ENCODE results near the gene BHLHE40. TPM values are rescaled to one million over a fixed set of nuclear protein-coding genes. Genes with fewer than 3 reads are reported as not detected.
A peak's percentile ranks its signal among the peaks of the same experiment; 100 is the strongest.

The BHLHE40 gene
- total RNA-seq, 3 donors from 2014 or later = 13.8 to 177 (median 135) TPM

GRCh38 chr3:4986175-4986781 lies 7.0 kb downstream of the BHLHE40 start:
- Histone ChIP-seq H3K4me3 (peak overlapping the region; percentile 37 to 63 (median 48)), H3K9me3 (no peaks in the 10 kb centered on the region), H3K27me3 (no peaks in the 10 kb centered on the region), H3K27ac (peak overlapping the region; percentile 97 to 100), H3K4me1 (peaks cover 23 to 42% of the 10 kb centered on the region in 2 donors), H3K36me3 (no peaks in the 10 kb centered on the region)
- intact Hi-C loops (cut with DNase I; ENCODE audit: low total_unique reads) = no loop called here
- TF ChIP-seq POLR2A (IDR thresholded peaks at IDR 0.05) (no peak), CTCF (IDR thresholded peaks at IDR 0.05) (no peak), POLR2AphosphoS5 (IDR thresholded peaks at IDR 0.05) (no peak)
- DNase-seq (ENCODE audit: low spot score in 2 of 2) = no peak

GRCh38 chr3:4986782-4987537 lies 7.7 kb downstream of the BHLHE40 start:
- H3K36me3 ChIP-seq = no peaks in the 10 kb centered on the region
- TF ChIP-seq POLR2AphosphoS5 (IDR thresholded peaks at IDR 0.05) (peak; percentile 94 to 99 (median 99)), POLR2A (IDR thresholded peaks at IDR 0.05) (no peak)
- H3K4me3 ChIP-seq = peak overlapping the region; percentile 37 to 63 (median 48)
- peaks cover 23 to 40% of the 10 kb centered on the region in 2 donors for H3K4me1 ChIP-seq
- no peaks in the 10 kb centered on the region for H3K9me3 ChIP-seq
- H3K27ac ChIP-seq = peak overlapping the region; percentile 97 to 100
- intact Hi-C loops (cut with DNase I; ENCODE audit: low total_unique reads) = no loop called here
- peak; percentile 96 to 98 for DNase-seq (ENCODE audit: low spot score in 2 of 2)
- H3K27me3 ChIP-seq = no peaks in the 10 kb centered on the region

GRCh38 chr3:4987538-4988296 lies 8.5 kb downstream of the BHLHE40 start:
- intact Hi-C loops (cut with DNase I; ENCODE audit: low total_unique reads) = no loop called here
- TF ChIP-seq POLR2AphosphoS5 (IDR thresholded peaks at IDR 0.05) (no peak), POLR2A (IDR thresholded peaks at IDR 0.05) (no peak), CTCF (IDR thresholded peaks at IDR 0.05) (no peak)
- H3K27me3 ChIP-seq = no peaks in the 10 kb centered on the region
- peak overlapping the region in 1 of 3 donors; percentile 48 for H3K4me3 ChIP-seq
- H3K9me3 ChIP-seq = no peaks in the 10 kb centered on the region
- H3K36me3 ChIP-seq = no peaks in the 10 kb centered on the region
- peaks cover 23 to 33% of the 10 kb centered on the region in 2 donors for H3K4me1 ChIP-seq
- H3K27ac ChIP-seq = peak overlapping the region; percentile 97 to 100
- no peak for DNase-seq (ENCODE audit: low spot score in 2 of 2)

GRCh38 chr3:4988983-4989834 lies 10.0 kb downstream of the BHLHE40 start:
- no peaks in the 10 kb centered on the region for H3K36me3 ChIP-seq
- no peak for TF ChIP-seq POLR2AphosphoS5 (IDR thresholded peaks at IDR 0.05)
- TF ChIP-seq POLR2A (IDR thresholded peaks at IDR 0.05) = no peak
- TF ChIP-seq CTCF (IDR thresholded peaks at IDR 0.05) = no peak
- DNase-seq (ENCODE audit: low spot score in 2 of 2) = peak in 1 of 2 donors; percentile 25
- peak overlapping the region; percentile 86 to 100 for H3K27ac ChIP-seq
- intact Hi-C loops (cut with DNase I; ENCODE audit: low total_unique reads) = no loop called here
- no peak overlapping the region for H3K4me3 ChIP-seq
- H3K9me3 ChIP-seq = no peaks in the 10 kb centered on the region
- H3K27me3 ChIP-seq = no peaks in the 10 kb centered on the region
- H3K4me1 ChIP-seq = peaks cover 19 to 22% of the 10 kb centered on the region in 2 donors

- Histone ChIP-seq H3K27ac (no peak overlapping the region), H3K27me3 (no peaks in the 10 kb centered on the region), H3K4me3 (no peak overlapping the region), H3K36me3 (no peaks in the 10 kb centered on the region), H3K9me3 (no peaks in the 10 kb centered on the region), H3K4me1 (peaks cover 15 to 17% of the 10 kb centered on the region in 2 donors)
- DNase-seq (ENCODE audit: low spot score in 2 of 2) = no peak
- intact Hi-C loops (cut with DNase I; ENCODE audit: low total_unique reads) = no loop called here
- TF ChIP-seq CTCF (IDR thresholded peaks at IDR 0.05) = no peak
- TF ChIP-seq POLR2AphosphoS5 (IDR thresholded peaks at IDR 0.05) = no peak
- TF ChIP-seq POLR2A (IDR thresholded peaks at IDR 0.05) = no peak
Measured at GRCh38 chr3:4990069-4990468, 10.8 kb downstream of the BHLHE40 start.
